ENCODE data around the gene NUDT8. TPM values are rescaled to one million over a fixed set of nuclear protein-coding genes. Genes with fewer than 3 reads are reported as not detected.
A peak's percentile ranks its signal among the peaks of the same experiment; 100 is the strongest.
"Not testable (repeated sequence)": the region's sequence is repeated elsewhere in the genome, so short reads cannot be mapped to it uniquely, and the experiment has no call there.

NUDT8 gene
- total and polyA plus RNA-seq, 5 donors from 2014 or later = 1.2 to 3.7 (median 2.1) TPM

GRCh38 chr11:67597963-67598362, 31.8 kb downstream of the NUDT8 start:
- peaks cover 42% of the 10 kb centered on the region for H3K27me3 Mint-ChIP-seq
- not testable (repeated sequence) for H3K4me1 Mint-ChIP-seq; H3K4me3 ChIP-seq (ENCODE audit: low read depth, low read length); H3K9me3 Mint-ChIP-seq; ATAC-seq (ENCODE audit: low read depth in 2 of 2); H3K9me3 ChIP-seq (ENCODE audit: control insufficient read depth in 2 of 2, low read length in 2 of 2); H3K27ac ChIP-seq (ENCODE audit: insufficient read depth, low read length, poor library complexity, severe bottlenecking); DNase-seq; H3K4me1 ChIP-seq (ENCODE audit: control insufficient read depth, insufficient read depth, low read length, poor library complexity, severe bottlenecking); H3K27ac Mint-ChIP-seq; H3K4me3 Mint-ChIP-seq; H3K36me3 Mint-ChIP-seq; H3K27me3 ChIP-seq (ENCODE audit: control insufficient read depth, insufficient read depth, low read length); H3K36me3 ChIP-seq (ENCODE audit: control insufficient read depth, insufficient read depth, low read length)

DNA sequence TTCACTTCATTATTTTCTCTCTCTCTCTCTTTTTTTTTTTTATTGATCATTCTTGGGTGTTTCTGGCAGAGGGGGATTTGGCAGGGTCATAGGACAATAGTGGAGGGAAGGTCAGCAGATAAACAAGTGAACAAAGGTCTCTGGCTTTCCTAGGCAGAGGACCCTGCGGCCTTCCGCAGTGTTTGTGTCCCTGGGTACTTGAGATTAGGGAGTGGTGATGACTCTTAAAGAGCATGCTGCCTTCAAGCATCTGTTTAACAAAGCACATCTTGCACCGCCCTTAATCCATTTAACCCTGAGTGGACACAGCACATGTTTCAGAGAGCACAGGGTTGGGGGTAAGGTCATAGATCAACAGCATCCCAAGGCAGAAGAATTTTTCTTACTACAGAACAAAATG, 32.3 kb downstream of the NUDT8 start:
- H3K27me3 Mint-ChIP-seq = peaks cover 38% of the 10 kb centered on the region
- not testable (repeated sequence) for H3K27ac ChIP-seq (ENCODE audit: insufficient read depth, low read length, poor library complexity, severe bottlenecking); DNase-seq; H3K4me3 Mint-ChIP-seq; H3K4me3 ChIP-seq (ENCODE audit: low read depth, low read length); H3K9me3 ChIP-seq (ENCODE audit: control insufficient read depth in 2 of 2, low read length in 2 of 2); H3K9me3 Mint-ChIP-seq; H3K36me3 Mint-ChIP-seq; H3K27me3 ChIP-seq (ENCODE audit: control insufficient read depth, insufficient read depth, low read length); ATAC-seq (ENCODE audit: low read depth in 2 of 2); H3K4me1 Mint-ChIP-seq; H3K36me3 ChIP-seq (ENCODE audit: control insufficient read depth, insufficient read depth, low read length); H3K4me1 ChIP-seq (ENCODE audit: control insufficient read depth, insufficient read depth, low read length, poor library complexity, severe bottlenecking); H3K27ac Mint-ChIP-seq

- Histone ChIP-seq H3K27ac (ENCODE audit: insufficient read depth, low read length, poor library complexity, severe bottlenecking) (no peak overlapping the region), H3K4me1 (ENCODE audit: control insufficient read depth, insufficient read depth, low read length, poor library complexity, severe bottlenecking) (no peaks in the 10 kb centered on the region), H3K36me3 (ENCODE audit: control insufficient read depth, insufficient read depth, low read length) (no peaks in the 10 kb centered on the region), H3K4me3 (ENCODE audit: low read depth, low read length) (no peak overlapping the region), H3K27me3 (ENCODE audit: control insufficient read depth, insufficient read depth, low read length) (peaks cover 4% of the 10 kb centered on the region), H3K9me3 (ENCODE audit: control insufficient read depth in 2 of 2, low read length in 2 of 2) (peaks cover 0 to 2% of the 10 kb centered on the region in 2 experiments)
- no peak overlapping the region for H3K4me3 Mint-ChIP-seq
- no peaks in the 10 kb centered on the region for H3K9me3 Mint-ChIP-seq
- H3K27me3 Mint-ChIP-seq = peaks cover 36% of the 10 kb centered on the region
- ATAC-seq (ENCODE audit: low read depth in 2 of 2) (no peak), DNase-seq (no peak)
- peaks cover 0 to 2% (median 0%) of the 10 kb centered on the region in 4 donors for H3K4me1 Mint-ChIP-seq
- H3K36me3 Mint-ChIP-seq = no peaks in the 10 kb centered on the region
- H3K27ac Mint-ChIP-seq = no peak overlapping the region
These were observed 32.9 kb downstream of the NUDT8 start for GRCh38 chr11:67596753-67597300.

GRCh38 chr11:67594480-67594879, 35.3 kb downstream of the NUDT8 start:
- Mint-ChIP-seq H3K4me1 (no peaks in the 10 kb centered on the region), H3K36me3 (no peaks in the 10 kb centered on the region), H3K9me3 (no peaks in the 10 kb centered on the region), H3K27ac (no peak overlapping the region), H3K27me3 (peaks cover 15% of the 10 kb centered on the region), H3K4me3 (no peak overlapping the region)
- Histone ChIP-seq H3K4me3 (ENCODE audit: low read depth, low read length) (no peak overlapping the region), H3K27me3 (ENCODE audit: control insufficient read depth, insufficient read depth, low read length) (no peaks in the 10 kb centered on the region), H3K9me3 (ENCODE audit: control insufficient read depth in 2 of 2, low read length in 2 of 2) (peaks cover 0 to 2% of the 10 kb centered on the region in 2 experiments), H3K4me1 (ENCODE audit: control insufficient read depth, insufficient read depth, low read length, poor library complexity, severe bottlenecking) (no peaks in the 10 kb centered on the region), H3K27ac (ENCODE audit: insufficient read depth, low read length, poor library complexity, severe bottlenecking) (no peak overlapping the region), H3K36me3 (ENCODE audit: control insufficient read depth, insufficient read depth, low read length) (no peaks in the 10 kb centered on the region)
- DNase-seq (no peak), ATAC-seq (ENCODE audit: low read depth in 2 of 2) (no peak)

DNA sequence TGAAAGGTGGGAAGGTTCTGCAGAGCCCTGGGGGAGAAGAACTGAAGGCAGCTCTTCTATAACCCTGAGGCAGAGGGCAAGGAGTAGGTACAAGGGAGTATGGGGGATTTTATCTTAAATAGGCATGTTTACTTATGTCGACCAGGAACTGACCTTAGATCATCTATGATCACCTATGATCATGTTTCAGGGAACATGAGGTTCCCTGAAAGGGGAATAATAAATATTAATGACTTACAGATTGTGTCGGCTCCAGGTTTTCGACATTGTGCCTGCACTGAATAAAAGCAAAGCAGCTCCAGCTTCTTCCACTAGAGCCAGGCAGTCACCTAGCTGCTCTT, 36.2 kb downstream of the NUDT8 start:
- Mint-ChIP-seq H3K4me1 (no peaks in the 10 kb centered on the region), H3K36me3 (no peaks in the 10 kb centered on the region), H3K9me3 (no peaks in the 10 kb centered on the region), H3K27me3 (peaks cover 5% of the 10 kb centered on the region), H3K4me3 (no peak overlapping the region), H3K27ac (no peak overlapping the region)
- H3K9me3 ChIP-seq (ENCODE audit: control insufficient read depth in 2 of 2, low read length in 2 of 2) = peaks cover 0 to 2% of the 10 kb centered on the region in 2 experiments
- H3K4me1 ChIP-seq (ENCODE audit: control insufficient read depth, insufficient read depth, low read length, poor library complexity, severe bottlenecking) = no peaks in the 10 kb centered on the region
- DNase-seq (no peak), ATAC-seq (ENCODE audit: low read depth in 2 of 2) (no peak)
- no peak overlapping the region for H3K4me3 ChIP-seq (ENCODE audit: low read depth, low read length)
- no peaks in the 10 kb centered on the region for H3K36me3 ChIP-seq (ENCODE audit: control insufficient read depth, insufficient read depth, low read length)
- H3K27me3 ChIP-seq (ENCODE audit: control insufficient read depth, insufficient read depth, low read length) = no peaks in the 10 kb centered on the region
- H3K27ac ChIP-seq (ENCODE audit: insufficient read depth, low read length, poor library complexity, severe bottlenecking) = no peak overlapping the region

DNA sequence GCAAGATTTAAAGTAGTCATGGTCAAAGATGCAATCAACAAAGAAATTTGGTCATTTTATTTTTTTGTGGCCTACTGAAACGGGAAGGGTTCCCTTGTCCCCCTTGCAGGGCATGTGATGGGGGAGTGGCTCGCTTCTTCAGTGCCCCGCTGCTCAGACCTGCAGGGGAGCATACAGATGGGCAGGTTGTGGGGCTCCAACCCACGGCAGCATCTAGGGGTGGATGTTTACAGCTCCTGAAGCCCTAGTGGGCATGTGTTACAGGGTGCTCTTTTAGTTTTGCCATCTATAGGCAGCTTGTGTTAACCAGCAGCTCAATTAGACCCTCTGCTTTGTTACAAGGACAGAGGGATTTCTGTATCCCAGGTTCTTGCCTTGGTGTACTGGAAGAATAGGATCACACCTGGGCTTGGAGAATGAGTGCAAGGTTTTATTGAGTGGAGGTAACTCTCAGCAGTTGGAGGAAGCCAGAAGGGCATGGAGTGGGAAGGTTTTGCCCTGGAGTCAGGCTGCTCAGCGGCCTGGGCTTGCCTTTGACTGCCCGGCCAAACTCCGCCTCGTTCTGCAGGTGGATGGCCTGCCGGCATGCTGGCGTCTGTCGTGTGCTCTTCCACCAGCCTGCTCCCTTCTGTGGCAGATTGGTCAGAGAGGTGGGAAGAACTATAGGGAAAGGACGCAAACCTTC, 36.7 kb downstream of the NUDT8 start:
- Mint-ChIP-seq H3K27me3 (peaks cover 4% of the 10 kb centered on the region), H3K4me1 (peaks cover 0 to 2% (median 0%) of the 10 kb centered on the region in 4 donors), H3K4me3 (no peak overlapping the region), H3K27ac (peak overlapping the region in 1 of 3 donors; percentile 66), H3K36me3 (no peaks in the 10 kb centered on the region), H3K9me3 (no peaks in the 10 kb centered on the region)
- no peak for ATAC-seq (ENCODE audit: low read depth in 2 of 2)
- Histone ChIP-seq H3K27ac (ENCODE audit: insufficient read depth, low read length, poor library complexity, severe bottlenecking) (no peak overlapping the region), H3K27me3 (ENCODE audit: control insufficient read depth, insufficient read depth, low read length) (no peaks in the 10 kb centered on the region), H3K9me3 (ENCODE audit: control insufficient read depth in 2 of 2, low read length in 2 of 2) (peaks cover 0 to 2% of the 10 kb centered on the region in 2 experiments), H3K4me1 (ENCODE audit: control insufficient read depth, insufficient read depth, low read length, poor library complexity, severe bottlenecking) (no peaks in the 10 kb centered on the region), H3K36me3 (ENCODE audit: control insufficient read depth, insufficient read depth, low read length) (no peaks in the 10 kb centered on the region), H3K4me3 (ENCODE audit: low read depth, low read length) (no peak overlapping the region)
- DNase-seq = no peak

DNA sequence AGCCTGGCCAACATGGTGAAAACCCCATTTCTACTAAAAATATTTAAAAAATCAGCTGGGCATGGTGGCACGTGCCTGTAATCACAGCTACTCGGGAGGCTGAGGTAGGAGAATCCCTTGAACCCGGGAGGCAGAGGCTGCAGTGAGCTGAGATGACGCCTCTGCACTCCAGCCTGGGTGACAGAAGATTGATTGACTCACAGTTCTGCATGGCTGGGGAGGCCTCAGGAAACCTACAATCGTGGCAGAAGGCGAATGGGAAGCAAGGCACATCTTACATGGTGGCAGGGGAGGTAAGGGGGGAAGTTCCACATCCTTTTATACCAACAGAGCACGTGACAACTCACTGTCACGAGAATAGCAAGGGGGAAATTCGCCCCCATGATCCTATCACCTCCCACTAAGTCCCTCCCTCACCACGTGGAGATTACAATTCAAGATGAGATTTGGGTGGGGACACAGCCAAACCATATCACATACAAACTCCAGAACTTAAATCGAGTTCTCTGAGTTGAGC, 40.8 kb downstream of the NUDT8 start:
- not testable (repeated sequence) for H3K9me3 Mint-ChIP-seq; H3K27me3 Mint-ChIP-seq; H3K4me3 Mint-ChIP-seq; DNase-seq; H3K4me1 ChIP-seq (ENCODE audit: control insufficient read depth, insufficient read depth, low read length, poor library complexity, severe bottlenecking); H3K36me3 Mint-ChIP-seq; H3K27ac ChIP-seq (ENCODE audit: insufficient read depth, low read length, poor library complexity, severe bottlenecking); H3K4me3 ChIP-seq (ENCODE audit: low read depth, low read length); ATAC-seq (ENCODE audit: low read depth in 2 of 2); H3K27me3 ChIP-seq (ENCODE audit: control insufficient read depth, insufficient read depth, low read length); H3K9me3 ChIP-seq (ENCODE audit: control insufficient read depth in 2 of 2, low read length in 2 of 2); H3K36me3 ChIP-seq (ENCODE audit: control insufficient read depth, insufficient read depth, low read length)
- peak overlapping the region in 1 of 3 donors; percentile 26 for H3K27ac Mint-ChIP-seq
- peaks cover 0 to 33% (median 12%) of the 10 kb centered on the region in 4 donors for H3K4me1 Mint-ChIP-seq

GRCh38 chr11:67588136-67588503, 41.6 kb downstream of the NUDT8 start:
- Histone ChIP-seq H3K4me1 (ENCODE audit: control insufficient read depth, insufficient read depth, low read length, poor library complexity, severe bottlenecking) (peaks cover 14% of the 10 kb centered on the region), H3K9me3 (ENCODE audit: control insufficient read depth in 2 of 2, low read length in 2 of 2) (no peaks in the 10 kb centered on the region), H3K36me3 (ENCODE audit: control insufficient read depth, insufficient read depth, low read length) (no peaks in the 10 kb centered on the region), H3K4me3 (ENCODE audit: low read depth, low read length) (no peak overlapping the region), H3K27ac (ENCODE audit: insufficient read depth, low read length, poor library complexity, severe bottlenecking) (no peak overlapping the region), H3K27me3 (ENCODE audit: control insufficient read depth, insufficient read depth, low read length) (no peaks in the 10 kb centered on the region)
- H3K27me3 Mint-ChIP-seq = no peaks in the 10 kb centered on the region
- peaks cover 6% of the 10 kb centered on the region for H3K36me3 Mint-ChIP-seq
- H3K4me3 Mint-ChIP-seq = peak overlapping the region in 1 of 4 donors; percentile 30
- ATAC-seq (ENCODE audit: low read depth in 2 of 2) (no peak), DNase-seq (no peak)
- peak overlapping the region in 1 of 3 donors; percentile 0 for H3K27ac Mint-ChIP-seq
- peaks cover 0 to 33% (median 14%) of the 10 kb centered on the region in 4 donors for H3K4me1 Mint-ChIP-seq
- H3K9me3 Mint-ChIP-seq = peaks cover 0 to 2% (median 0%) of the 10 kb centered on the region in 7 donors

All from CD4-positive, CD25-positive, alpha-beta regulatory T cell (primary cell).